NCI-H2227 (cell line): ENCODE measurements around the gene MAN2A2.
A peak's percentile ranks its signal among the peaks of the same experiment; 100 is the strongest.
"Not testable (repeated sequence)": the region's sequence is repeated elsewhere in the genome, so short reads cannot be mapped to it uniquely, and the experiment has no call there.

Experiments
- DNase-seq: peaks from one replicate; lab custom pipeline; 2025; ENCODE audit not compliant: unreplicated experiment; lab: John Stamatoyannopoulos, UW

Gene MAN2A2

GRCh38 chr15:90902040-90902839 lies 862 bp upstream of the MAN2A2 start:
- DNase-seq, result peak; percentile 79

DNA sequence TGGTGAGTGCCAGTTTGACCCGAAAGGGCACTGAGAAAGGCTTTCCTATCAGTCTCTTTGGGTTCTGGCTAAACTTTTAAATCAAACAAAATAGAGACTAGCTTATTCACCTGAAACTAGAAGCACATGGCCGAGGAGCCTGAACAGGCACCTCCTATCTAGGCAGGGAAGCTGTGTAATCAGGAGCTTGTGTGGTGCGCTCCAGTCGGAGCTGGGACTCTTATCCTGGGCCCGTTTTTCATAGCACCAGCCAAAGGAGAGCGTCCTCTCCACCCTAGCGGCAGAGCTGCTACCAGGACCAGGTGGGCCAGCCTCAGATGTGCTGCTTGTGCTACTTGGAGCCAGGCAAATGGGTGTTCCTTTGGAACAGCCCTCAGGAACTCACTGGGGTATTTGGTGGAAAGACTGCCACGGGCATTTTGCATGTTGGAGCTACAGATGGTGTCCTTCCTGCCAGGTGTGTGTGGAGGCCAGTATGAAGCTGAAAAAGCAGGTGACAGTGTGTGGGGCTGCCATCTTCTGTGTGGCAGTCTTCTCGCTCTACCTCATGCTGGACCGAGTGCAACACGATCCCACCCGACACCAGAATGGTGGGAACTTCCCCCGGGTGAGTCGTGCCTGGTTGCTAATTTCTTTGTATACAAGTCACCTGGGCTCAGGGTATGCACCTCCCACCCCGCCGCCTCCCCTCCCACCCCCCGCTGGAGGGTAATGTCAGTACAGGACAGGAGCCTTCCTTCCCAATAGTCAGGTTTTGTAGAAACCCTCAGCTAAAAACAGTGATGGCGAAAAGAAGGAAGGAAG lies 833 bp downstream of the MAN2A2 start:
- DNase-seq, result peak; percentile 24

GRCh38 chr15:90904746-90905145 lies 1.6 kb downstream of the MAN2A2 start:
- DNase-seq, result no peak

GRCh38 chr15:90905306-90906180 lies 2.4 kb downstream of the MAN2A2 start:
- DNase-seq, result no peak

- no peak for DNase-seq
Measured at GRCh38 chr15:90906181-90906849, 3.2 kb downstream of the MAN2A2 start.

GRCh38 chr15:90907051-90907660 lies 4.1 kb downstream of the MAN2A2 start:
- no peak for DNase-seq

DNA sequence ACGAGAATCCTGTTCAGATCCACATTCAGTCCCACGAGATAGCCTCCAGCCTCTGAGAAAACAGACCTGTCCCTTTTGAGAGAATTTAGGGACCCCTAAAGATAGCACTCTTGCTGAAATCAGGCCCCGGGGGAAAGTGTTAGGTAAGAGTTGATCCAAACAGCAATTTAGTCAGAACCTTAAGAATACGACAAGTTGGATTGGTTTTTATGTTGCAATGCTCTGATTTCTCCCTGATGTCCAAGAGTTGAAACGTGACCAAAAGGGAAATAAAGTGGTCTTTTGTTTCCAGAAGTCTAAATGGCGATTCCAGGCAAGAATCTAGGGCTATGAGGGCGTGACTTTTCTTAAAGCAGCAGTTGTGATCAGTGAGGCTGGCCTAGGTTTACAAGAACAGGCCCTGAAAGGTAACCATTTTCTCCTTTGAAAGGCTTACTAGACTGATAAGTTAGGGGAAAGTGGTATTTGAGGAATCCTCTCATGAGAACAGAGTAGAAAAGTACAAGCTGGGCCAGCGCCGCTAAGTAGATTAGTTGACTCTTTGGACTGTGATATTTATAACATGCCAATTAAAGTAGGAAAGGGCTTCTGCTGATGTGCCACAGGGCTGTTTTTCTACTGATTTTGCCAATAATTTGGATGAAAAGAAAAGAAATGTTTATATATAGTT lies 4.9 kb downstream of the MAN2A2 start:
- DNase-seq, result no peak

DNA sequence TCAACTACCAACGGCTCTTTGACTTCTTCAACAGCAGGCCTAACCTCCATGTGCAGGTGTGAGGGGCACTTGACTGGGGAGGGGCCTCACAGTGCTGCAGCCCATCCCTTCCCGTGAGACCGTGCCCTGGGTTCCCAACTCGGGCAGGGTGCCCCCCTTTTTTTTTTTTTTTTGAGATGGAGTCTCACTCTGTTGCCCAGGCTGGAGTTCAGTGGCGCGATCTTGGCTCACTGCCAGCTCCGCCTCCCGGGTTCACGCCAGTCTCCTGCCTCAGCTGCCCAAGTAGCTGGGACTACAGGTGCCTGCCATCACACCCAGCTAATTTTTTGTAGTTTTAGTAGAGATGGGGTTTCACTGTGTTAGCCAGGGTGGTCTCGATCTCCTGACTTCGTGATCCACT lies 6.3 kb downstream of the MAN2A2 start:
- not testable (repeated sequence) for DNase-seq

DNA sequence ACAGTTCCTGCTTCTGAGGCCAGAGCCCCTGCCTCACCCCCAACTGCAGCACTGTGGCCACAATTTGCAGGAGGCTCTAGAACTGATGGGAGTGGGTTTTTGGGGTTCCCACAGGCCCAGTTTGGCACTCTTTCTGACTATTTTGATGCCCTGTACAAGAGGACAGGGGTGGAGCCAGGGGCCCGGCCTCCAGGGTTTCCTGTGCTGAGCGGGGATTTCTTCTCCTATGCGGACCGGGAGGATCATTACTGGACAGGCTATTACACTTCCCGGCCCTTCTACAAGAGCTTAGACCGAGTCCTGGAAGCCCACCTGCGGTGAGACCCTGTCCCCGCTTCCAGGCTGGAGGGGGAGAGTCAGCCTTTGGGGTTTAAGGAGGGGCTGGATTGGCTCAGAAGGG lies 6.9 kb downstream of the MAN2A2 start:
- DNase-seq, result no peak

DNA sequence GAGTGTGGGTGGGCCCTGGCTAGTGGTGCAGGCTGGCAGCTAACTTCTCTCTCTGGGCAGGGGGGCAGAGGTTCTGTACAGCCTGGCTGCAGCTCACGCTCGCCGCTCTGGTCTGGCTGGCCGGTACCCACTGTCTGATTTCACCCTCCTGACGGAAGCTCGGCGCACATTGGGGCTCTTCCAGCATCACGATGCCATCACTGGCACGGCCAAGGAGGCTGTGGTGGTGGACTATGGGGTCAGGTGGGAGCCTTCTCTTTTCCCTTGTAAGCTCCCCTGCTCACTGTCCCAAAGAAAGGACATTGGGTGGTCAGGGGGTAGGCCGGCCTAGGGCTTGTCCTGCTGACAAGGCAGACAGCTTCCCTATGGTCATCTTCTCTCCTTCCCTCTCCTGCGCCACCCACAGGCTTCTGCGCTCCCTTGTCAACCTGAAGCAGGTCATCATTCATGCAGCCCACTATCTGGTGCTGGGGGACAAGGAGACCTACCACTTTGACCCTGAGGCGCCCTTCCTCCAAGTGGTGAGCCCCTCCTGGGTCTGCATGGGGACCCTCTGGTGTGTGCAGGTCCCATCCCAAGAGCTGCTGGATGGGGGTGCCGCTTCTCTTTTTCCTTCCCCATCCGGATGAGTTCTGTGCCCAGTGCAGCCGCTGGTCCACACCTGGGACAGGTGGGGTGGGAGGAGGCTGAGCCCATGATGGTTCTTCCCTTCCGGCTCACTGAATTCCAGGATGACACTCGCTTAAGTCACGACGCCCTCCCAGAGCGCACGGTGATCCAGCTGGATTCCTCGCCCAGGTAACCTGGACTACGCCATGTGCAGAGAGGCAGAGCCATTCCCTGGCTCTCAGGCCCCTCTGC lies 7.6 kb downstream of the MAN2A2 start:
- no peak for DNase-seq

DNA sequence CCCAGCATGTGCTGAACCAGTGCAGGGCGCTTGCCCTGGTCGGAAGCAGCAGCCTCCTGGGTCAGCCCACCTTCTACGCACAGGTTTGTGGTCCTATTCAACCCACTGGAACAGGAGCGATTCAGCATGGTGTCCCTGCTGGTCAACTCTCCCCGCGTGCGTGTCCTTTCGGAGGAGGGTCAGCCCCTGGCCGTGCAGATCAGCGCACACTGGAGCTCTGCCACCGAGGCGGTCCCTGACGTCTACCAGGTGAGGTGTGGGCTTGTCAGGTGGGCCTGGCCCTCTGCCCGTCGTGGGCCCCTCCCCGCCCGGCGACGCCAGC lies 8.2 kb downstream of the MAN2A2 start:
- no peak for DNase-seq

GRCh38 chr15:90911906-90912769 lies 9.0 kb downstream of the MAN2A2 start:
- DNase-seq, result no peak

DNA sequence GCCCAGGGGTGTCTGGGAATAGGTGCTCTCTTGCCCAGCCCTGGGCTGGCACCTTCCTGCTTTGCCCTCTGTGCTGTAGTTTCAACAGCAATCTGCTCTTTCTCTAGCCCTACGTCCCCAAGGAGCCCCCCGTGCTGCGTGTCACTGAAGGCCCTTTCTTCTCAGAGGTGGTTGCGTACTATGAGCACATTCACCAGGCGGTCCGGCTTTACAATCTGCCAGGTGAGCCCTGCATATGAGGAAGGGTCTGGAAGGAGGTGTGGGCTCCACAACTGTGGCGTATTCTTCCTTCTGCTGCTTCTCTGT lies 9.6 kb downstream of the MAN2A2 start:
- DNase-seq, result no peak

DNA sequence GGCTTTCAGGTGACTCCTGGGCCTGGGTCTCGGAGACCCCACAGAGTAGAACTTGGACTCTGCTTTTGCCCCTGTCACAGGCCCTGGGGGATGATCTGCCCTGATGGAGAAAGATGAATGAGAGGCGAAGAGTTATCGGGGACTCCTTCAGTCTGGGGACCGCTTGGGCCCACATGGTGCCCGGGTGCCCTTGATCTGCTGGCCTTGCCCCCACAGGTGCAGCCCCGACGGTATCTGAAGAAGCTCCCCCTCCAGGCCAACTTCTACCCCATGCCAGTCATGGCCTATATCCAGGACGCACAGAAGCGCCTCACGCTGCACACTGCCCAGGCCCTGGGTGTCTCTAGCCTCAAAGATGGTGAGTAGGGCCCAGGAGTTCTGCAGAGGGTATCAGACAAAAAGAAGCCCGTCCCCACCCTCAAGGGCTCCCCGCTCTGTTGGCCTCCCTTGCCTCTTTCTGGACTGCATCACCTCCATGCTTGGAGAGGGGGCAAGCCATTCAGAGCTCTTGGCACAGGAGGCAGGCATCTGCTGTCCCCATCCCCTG lies 10.4 kb downstream of the MAN2A2 start:
- DNase-seq, result no peak

DNA sequence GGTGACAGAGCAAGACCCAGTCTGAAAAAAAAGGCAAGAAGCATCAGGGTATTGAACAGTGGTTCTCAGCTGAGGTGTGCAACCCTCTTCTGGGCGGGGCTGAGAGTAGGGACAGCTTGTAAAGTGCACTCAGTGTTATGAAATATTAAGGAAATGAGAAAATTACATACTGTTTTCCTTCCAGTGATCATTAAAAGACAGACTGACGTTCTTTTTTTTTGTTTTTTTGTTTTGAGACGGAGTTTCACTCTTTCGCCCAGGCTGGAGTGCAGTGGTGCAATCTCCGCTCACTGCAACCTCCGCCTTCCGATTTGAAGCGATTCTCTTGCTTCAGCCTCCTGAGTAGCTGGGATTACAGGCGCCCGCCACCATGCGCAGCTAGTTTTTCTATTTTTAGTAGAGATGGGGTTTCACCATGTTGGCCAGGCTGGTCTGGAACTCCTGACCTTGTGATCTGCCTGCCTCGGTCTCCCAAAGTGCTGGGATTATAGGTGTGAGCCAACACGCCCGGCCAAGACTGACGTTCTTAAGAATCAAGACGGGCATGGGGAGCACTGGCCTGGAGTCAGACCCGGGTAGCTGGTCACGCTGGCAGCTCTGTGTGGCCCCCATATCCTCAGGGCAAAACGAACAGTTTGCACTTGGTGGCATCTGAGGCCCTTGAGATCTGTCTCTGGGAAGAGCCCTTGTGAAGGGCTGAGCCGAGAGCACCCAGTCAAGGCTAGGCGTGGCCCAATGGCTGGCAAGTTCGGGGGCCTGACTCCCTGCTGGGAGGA lies 11.4 kb downstream of the MAN2A2 start:
- DNase-seq, result no peak

DNA sequence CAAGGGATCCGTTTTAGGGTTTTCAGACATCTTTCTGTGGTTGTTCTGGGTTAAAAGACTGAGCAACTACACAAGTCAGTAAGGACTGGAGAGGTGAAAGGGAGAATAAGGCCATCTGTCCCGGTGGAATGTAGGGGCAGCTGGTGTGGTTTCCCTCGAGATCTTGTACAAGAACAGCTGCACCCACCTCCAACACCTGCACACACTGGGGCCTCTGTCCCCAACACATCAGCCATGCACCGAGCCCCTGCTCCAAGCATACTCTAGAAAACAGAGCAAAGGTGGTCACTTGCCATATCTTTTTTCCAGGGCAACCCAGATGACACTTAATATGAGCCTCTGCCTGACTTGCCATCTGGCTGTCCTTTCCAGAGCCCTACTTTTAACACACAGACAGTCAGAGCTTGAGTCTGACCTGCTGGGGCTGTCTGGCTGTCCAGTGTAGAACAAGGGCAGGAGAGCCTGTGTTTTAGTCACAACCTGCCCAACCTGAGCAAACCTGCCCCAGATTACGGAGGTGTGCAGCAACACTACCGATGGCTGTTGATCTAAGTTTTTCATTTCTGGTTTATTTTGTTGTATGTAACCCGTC lies 12.2 kb downstream of the MAN2A2 start:
- no peak for DNase-seq
